Measurements from ENCODE around the gene OR6S1.

Gene OR6S1

GRCh38 chr14:20613094-20614037, 28.1 kb downstream of the OR6S1 start (continued):
- TF ChIP-seq ZNF76 (tag by site-specific recombination; IDR thresholded peaks at IDR 0.05; ENCODE audit: borderline replicate concordance, low read depth) (peak; percentile 30; the same call in 1 of the 2 replicates), ZSCAN30 (tag by site-specific recombination; IDR thresholded peaks at IDR 0.05) (peak; percentile 50; the same call in 1 of the 2 replicates), ZNF776 (tag by site-specific recombination; IDR thresholded peaks at IDR 0.05; ENCODE audit: borderline replicate concordance) (no peak), ZNF366 (tag by site-specific recombination; conservative IDR thresholded peaks at IDR 0.05) (peak; percentile 96), MEIS1 (CRISPR knock-in tag; IDR thresholded peaks at IDR 0.05; ENCODE audit: borderline replicate concordance) (no peak), ZNF37A (tag by site-specific recombination; IDR thresholded peaks at IDR 0.05) (peak; percentile 34; the same call in 1 of the 2 replicates), ZNF777 (tag by site-specific recombination; IDR thresholded peaks at IDR 0.05; ENCODE audit: borderline replicate concordance) (no peak), TCF7L2 (IDR thresholded peaks at IDR 0.05; ENCODE audit: borderline replicate concordance, low read depth, low read length) (peak; percentile 63; the same call in 1 of the 2 replicates), ZNF549 (tag by site-specific recombination; IDR thresholded peaks at IDR 0.05) (no peak), ZNF510 (tag by site-specific recombination; IDR thresholded peaks at IDR 0.05; ENCODE audit: insufficient replicate concordance) (no peak), ZBTB7A (tag by site-specific recombination; IDR thresholded peaks at IDR 0.05; ENCODE audit: low read depth) (peak; percentile 51; the same call in 1 of the 2 replicates), ZBTB48 (tag by site-specific recombination; IDR thresholded peaks at IDR 0.05) (peak; percentile 87), SP3 (tag by site-specific recombination; IDR thresholded peaks at IDR 0.05) (peak; percentile 59), PRDM1 (tag by site-specific recombination; IDR thresholded peaks at IDR 0.05) (0 out of 2 replicates have a peak, but pooled peaks have one; percentile 5), ZNF600 (tag by site-specific recombination; IDR thresholded peaks at IDR 0.05) (peak; percentile 86; the same call in 1 of the 2 replicates), ZNF561 (tag by site-specific recombination; IDR thresholded peaks at IDR 0.05; ENCODE audit: borderline replicate concordance) (peak; percentile 64), CTCF (tag by site-specific recombination; IDR thresholded peaks at IDR 0.05) (peak; percentile 88), ZNF792 (tag by site-specific recombination; IDR thresholded peaks at IDR 0.05) (no peak), GLI2 (tag by site-specific recombination; IDR thresholded peaks at IDR 0.05; ENCODE audit: borderline replicate concordance, low read depth) (0 out of 2 replicates have a peak, but pooled peaks have one; percentile 44), KLF10 (tag by site-specific recombination; IDR thresholded peaks at IDR 0.05) (peak; percentile 80), ZNF239 (tag by site-specific recombination; IDR thresholded peaks at IDR 0.05) (0 out of 2 replicates have a peak, but pooled peaks have one; percentile 26), ZNF664 (tag by site-specific recombination; IDR thresholded peaks at IDR 0.05) (0 out of 2 replicates have a peak, but pooled peaks have one; percentile 6)
- TF ChIP-seq, protein P1, sequence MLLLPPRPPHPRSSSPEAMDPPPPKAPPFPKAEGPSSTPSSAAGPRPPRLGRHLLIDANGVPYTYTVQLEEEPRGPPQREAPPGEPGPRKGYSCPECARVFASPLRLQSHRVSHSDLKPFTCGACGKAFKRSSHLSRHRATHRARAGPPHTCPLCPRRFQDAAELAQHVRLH (tag by site-specific recombination; IDR thresholded peaks at IDR 0.05), result peak; percentile 94
- TF ChIP-seq, protein P2, sequence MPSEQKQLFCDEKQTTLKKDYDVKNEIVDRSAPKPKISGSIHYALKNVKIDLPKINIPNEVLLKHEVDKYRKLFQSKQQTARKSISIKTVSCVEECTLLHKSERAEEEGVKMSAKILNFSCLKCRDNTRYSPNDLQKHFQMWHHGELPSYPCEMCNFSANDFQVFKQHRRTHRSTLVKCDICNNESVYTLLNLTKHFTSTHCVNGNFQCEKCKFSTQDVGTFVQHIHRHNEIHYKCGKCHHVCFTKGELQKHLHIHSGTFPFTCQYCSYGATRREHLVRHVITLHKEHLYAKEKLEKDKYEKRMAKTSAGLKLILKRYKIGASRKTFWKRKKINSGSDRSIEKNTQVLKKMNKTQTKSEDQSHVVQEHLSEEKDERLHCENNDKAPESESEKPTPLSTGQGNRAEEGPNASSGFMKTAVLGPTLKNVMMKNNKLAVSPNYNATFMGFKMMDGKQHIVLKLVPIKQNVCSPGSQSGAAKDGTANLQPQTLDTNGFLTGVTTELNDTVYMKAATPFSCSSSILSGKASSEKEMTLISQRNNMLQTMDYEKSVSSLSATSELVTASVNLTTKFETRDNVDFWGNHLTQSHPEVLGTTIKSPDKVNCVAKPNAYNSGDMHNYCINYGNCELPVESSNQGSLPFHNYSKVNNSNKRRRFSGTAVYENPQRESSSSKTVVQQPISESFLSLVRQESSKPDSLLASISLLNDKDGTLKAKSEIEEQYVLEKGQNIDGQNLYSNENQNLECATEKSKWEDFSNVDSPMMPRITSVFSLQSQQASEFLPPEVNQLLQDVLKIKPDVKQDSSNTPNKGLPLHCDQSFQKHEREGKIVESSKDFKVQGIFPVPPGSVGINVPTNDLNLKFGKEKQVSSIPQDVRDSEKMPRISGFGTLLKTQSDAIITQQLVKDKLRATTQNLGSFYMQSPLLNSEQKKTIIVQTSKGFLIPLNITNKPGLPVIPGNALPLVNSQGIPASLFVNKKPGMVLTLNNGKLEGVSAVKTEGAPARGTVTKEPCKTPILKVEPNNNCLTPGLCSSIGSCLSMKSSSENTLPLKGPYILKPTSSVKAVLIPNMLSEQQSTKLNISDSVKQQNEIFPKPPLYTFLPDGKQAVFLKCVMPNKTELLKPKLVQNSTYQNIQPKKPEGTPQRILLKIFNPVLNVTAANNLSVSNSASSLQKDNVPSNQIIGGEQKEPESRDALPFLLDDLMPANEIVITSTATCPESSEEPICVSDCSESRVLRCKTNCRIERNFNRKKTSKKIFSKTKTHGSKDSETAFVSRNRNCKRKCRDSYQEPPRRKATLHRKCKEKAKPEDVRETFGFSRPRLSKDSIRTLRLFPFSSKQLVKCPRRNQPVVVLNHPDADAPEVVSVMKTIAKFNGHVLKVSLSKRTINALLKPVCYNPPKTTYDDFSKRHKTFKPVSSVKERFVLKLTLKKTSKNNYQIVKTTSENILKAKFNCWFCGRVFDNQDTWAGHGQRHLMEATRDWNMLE (tag by site-specific recombination; conservative IDR thresholded peaks at IDR 0.05; ENCODE audit: low read depth), result peak; percentile 26; the same call in 1 of the 2 replicates
- TF ChIP-seq, protein P3, sequence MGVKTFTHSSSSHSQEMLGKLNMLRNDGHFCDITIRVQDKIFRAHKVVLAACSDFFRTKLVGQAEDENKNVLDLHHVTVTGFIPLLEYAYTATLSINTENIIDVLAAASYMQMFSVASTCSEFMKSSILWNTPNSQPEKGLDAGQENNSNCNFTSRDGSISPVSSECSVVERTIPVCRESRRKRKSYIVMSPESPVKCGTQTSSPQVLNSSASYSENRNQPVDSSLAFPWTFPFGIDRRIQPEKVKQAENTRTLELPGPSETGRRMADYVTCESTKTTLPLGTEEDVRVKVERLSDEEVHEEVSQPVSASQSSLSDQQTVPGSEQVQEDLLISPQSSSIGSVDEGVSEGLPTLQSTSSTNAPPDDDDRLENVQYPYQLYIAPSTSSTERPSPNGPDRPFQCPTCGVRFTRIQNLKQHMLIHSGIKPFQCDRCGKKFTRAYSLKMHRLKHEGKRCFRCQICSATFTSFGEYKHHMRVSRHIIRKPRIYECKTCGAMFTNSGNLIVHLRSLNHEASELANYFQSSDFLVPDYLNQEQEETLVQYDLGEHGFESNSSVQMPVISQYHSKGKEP (tag by site-specific recombination; IDR thresholded peaks at IDR 0.05), result peak; percentile 81
- TF ChIP-seq, protein P4, sequence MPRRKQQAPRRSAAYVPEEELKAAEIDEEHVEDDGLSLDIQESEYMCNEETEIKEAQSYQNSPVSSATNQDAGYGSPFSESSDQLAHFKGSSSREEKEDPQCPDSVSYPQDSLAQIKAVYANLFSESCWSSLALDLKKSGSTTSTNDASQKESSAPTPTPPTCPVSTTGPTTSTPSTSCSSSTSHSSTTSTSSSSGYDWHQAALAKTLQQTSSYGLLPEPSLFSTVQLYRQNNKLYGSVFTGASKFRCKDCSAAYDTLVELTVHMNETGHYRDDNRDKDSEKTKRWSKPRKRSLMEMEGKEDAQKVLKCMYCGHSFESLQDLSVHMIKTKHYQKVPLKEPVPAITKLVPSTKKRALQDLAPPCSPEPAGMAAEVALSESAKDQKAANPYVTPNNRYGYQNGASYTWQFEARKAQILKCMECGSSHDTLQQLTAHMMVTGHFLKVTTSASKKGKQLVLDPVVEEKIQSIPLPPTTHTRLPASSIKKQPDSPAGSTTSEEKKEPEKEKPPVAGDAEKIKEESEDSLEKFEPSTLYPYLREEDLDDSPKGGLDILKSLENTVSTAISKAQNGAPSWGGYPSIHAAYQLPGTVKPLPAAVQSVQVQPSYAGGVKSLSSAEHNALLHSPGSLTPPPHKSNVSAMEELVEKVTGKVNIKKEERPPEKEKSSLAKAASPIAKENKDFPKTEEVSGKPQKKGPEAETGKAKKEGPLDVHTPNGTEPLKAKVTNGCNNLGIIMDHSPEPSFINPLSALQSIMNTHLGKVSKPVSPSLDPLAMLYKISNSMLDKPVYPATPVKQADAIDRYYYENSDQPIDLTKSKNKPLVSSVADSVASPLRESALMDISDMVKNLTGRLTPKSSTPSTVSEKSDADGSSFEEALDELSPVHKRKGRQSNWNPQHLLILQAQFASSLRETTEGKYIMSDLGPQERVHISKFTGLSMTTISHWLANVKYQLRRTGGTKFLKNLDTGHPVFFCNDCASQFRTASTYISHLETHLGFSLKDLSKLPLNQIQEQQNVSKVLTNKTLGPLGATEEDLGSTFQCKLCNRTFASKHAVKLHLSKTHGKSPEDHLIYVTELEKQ (tag by site-specific recombination; IDR thresholded peaks at IDR 0.05; ENCODE audit: borderline replicate concordance), result peak; percentile 4; the same call in 1 of the 2 replicates

Measured in HEK293 (cell line).